Measurements from ENCODE around the gene AMPD2.

- TF ChIP-seq, protein P1, sequence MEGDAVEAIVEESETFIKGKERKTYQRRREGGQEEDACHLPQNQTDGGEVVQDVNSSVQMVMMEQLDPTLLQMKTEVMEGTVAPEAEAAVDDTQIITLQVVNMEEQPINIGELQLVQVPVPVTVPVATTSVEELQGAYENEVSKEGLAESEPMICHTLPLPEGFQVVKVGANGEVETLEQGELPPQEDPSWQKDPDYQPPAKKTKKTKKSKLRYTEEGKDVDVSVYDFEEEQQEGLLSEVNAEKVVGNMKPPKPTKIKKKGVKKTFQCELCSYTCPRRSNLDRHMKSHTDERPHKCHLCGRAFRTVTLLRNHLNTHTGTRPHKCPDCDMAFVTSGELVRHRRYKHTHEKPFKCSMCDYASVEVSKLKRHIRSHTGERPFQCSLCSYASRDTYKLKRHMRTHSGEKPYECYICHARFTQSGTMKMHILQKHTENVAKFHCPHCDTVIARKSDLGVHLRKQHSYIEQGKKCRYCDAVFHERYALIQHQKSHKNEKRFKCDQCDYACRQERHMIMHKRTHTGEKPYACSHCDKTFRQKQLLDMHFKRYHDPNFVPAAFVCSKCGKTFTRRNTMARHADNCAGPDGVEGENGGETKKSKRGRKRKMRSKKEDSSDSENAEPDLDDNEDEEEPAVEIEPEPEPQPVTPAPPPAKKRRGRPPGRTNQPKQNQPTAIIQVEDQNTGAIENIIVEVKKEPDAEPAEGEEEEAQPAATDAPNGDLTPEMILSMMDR (IDR thresholded peaks at IDR 0.05): no peak
- TF ChIP-seq POLR2A (IDR thresholded peaks at IDR 0.05): no peak
These were observed 45.9 kb upstream of the AMPD2 start for GRCh38 chr1:109573785-109574184.
